Choroid plexus epithelial cell (primary cell): ENCODE data around the gene PEX3.
"Not testable (repeated sequence)": the region's sequence is repeated elsewhere in the genome, so short reads cannot be mapped to it uniquely, and the experiment has no call there.

Experiments
- DNase-seq: peaks from one replicate; pipeline ENCODE4 v3.0.0-alpha.2; 2010; ENCODE audit warnings: low read depth
- H3K4me3 ChIP-seq: 2 replicates; pipeline ENCODE4 v1.5.1; 2011; ENCODE audit warnings: low read depth, mild to moderate bottlenecking, control low read depth, low read length, moderate library complexity
- CTCF ChIP-seq: conservative IDR thresholded peaks from 2 replicates; pipeline ENCODE4 v1.5.1; 2011; ENCODE audit warnings: low read depth, mild to moderate bottlenecking, control low read depth, inconsistent platforms, low read length, moderate library complexity

Gene PEX3

GRCh38 chr6:143429970-143430369 is 20.6 kb upstream of the PEX3 start:
- no peak for DNase-seq
- H3K4me3 ChIP-seq = no peak overlapping the region
- TF ChIP-seq CTCF = no peak

GRCh38 chr6:143431226-143431625 is 19.4 kb upstream of the PEX3 start:
- no peak for DNase-seq
- TF ChIP-seq CTCF = no peak
- no peak overlapping the region for H3K4me3 ChIP-seq

GRCh38 chr6:143432588-143432987 is 18.0 kb upstream of the PEX3 start:
- no peak overlapping the region for H3K4me3 ChIP-seq
- no peak for DNase-seq
- TF ChIP-seq CTCF = no peak

GRCh38 chr6:143441010-143441409 is 9.6 kb upstream of the PEX3 start:
- no peak for TF ChIP-seq CTCF
- H3K4me3 ChIP-seq = no peak overlapping the region
- no peak for DNase-seq

- TF ChIP-seq CTCF = no peak
Observed at GRCh38 chr6:143441680-143442545, 8.7 kb upstream of the PEX3 start.

GRCh38 chr6:143443096-143443495 is 7.5 kb upstream of the PEX3 start:
- DNase-seq = no peak
- TF ChIP-seq CTCF = no peak

More at GRCh38 chr6:143441680-143442545, 8.7 kb upstream of the PEX3 start:
- peak; percentile 22 for DNase-seq
- H3K4me3 ChIP-seq = no peak overlapping the region

GRCh38 chr6:143447865-143448264 is 2.7 kb upstream of the PEX3 start:
- DNase-seq, H3K4me3 ChIP-seq: not testable (repeated sequence)

More at GRCh38 chr6:143443096-143443495, 7.5 kb upstream of the PEX3 start:
- no peak overlapping the region for H3K4me3 ChIP-seq
